Cardiac fibroblast (primary cell): ENCODE results near the gene PAQR5.

ENCODE experiments used
- DNase-seq, 2 donors: peaks; one replicate each; pipeline versions ENCODE4 v3.0.0 to v3.0.0-alpha.2; 2010; ENCODE audit warnings: low read depth in 2 of 2
- H3K4me3 ChIP-seq, 2 donors: replicated peaks in 1 of 2; 1 replicate in 1 of 2; 2 replicates in 1 of 2; pipeline ENCODE4 v1.5.1; 2011; ENCODE audit warnings: low read depth in 2 of 2, low read length in 2 of 2, mild to moderate bottlenecking in 2 of 2, moderate library complexity in 1 of 2
- CTCF ChIP-seq: IDR thresholded peaks from one replicate; pipeline ENCODE4 v1.5.1; 2011; ENCODE audit warnings: low read depth, mild to moderate bottlenecking, low read length, inconsistent platforms

Gene PAQR5

GRCh38 chr15:69275074-69275670, 23.5 kb upstream of the PAQR5 start:
- no peak overlapping the region for H3K4me3 ChIP-seq
- TF ChIP-seq CTCF: no peak
- DNase-seq: peak in 1 of 2 donors; percentile 87

GRCh38 chr15:69275933-69276560, 22.7 kb upstream of the PAQR5 start:
- TF ChIP-seq CTCF: no peak
- H3K4me3 ChIP-seq: no peak overlapping the region
- DNase-seq: no peak

- no peak overlapping the region for H3K4me3 ChIP-seq
- no peak for TF ChIP-seq CTCF
- DNase-seq: no peak
Measured at GRCh38 chr15:69277316-69277715, 21.4 kb upstream of the PAQR5 start.

- no peak for TF ChIP-seq CTCF
- no peak for DNase-seq
- H3K4me3 ChIP-seq: no peak overlapping the region
Measured at GRCh38 chr15:69279636-69280035, 19.1 kb upstream of the PAQR5 start.

GRCh38 chr15:69280783-69281182, 17.9 kb upstream of the PAQR5 start:
- no peak overlapping the region for H3K4me3 ChIP-seq
- no peak for TF ChIP-seq CTCF
- DNase-seq: peak in 1 of 2 donors; percentile 44

- no peak overlapping the region for H3K4me3 ChIP-seq
- DNase-seq: no peak
- no peak for TF ChIP-seq CTCF
Measured at GRCh38 chr15:69282104-69282743, 16.5 kb upstream of the PAQR5 start.
